H7 (cell line): ENCODE measurements around the gene POLA2. TPM values are rescaled to one million over a fixed set of nuclear protein-coding genes. Genes with fewer than 3 reads are reported as not detected.
A peak's percentile ranks its signal among the peaks of the same experiment; 100 is the strongest.

Experiments used
- DNase-seq: peaks from one replicate; pipeline ENCODE4 v3.0.0; 2012
- H3K27me3 ChIP-seq: 2 replicates; pipeline ENCODE4 v1.6.0; 2011; ENCODE audit warnings: mild to moderate bottlenecking, low read length; ENCODE audit not compliant: control insufficient read depth, insufficient read depth
- H3K36me3 ChIP-seq: replicated peaks from 2 replicates; pipeline ENCODE4 v1.5.1; 2011; ENCODE audit warnings: low read length; ENCODE audit not compliant: control insufficient read depth, insufficient read depth
- H3K4me3 ChIP-seq: 2 replicates; pipeline ENCODE4 v1.5.1; 2011; ENCODE audit warnings: low read depth, mild to moderate bottlenecking, control low read depth, low read length, moderate library complexity; ENCODE audit not compliant: insufficient read depth
- total RNA-seq: library from RNA; depleted of rRNA; stranded (reverse); fragments of >200 nt; shearing (Covaris generic); gene quantifications from 2 replicates; pipeline ENCODE4 v1.2.3, GENCODE V29; 2014

The POLA2 gene
- total RNA-seq, 1 experiment from 2014 or later: 27.6 TPM

GRCh38 chr11:65287601-65288000, 25.8 kb downstream of the POLA2 start:
- Histone ChIP-seq H3K27me3 (no peaks in the 10 kb centered on the region), H3K36me3 (peaks cover 50% of the 10 kb centered on the region), H3K4me3 (no peak overlapping the region)
- no peak for DNase-seq

- Histone ChIP-seq H3K36me3 (peaks cover 55% of the 10 kb centered on the region), H3K4me3 (no peak overlapping the region), H3K27me3 (no peaks in the 10 kb centered on the region)
- DNase-seq: no peak
Measured at GRCh38 chr11:65288706-65289536, 27.2 kb downstream of the POLA2 start.

- DNase-seq: no peak
- Histone ChIP-seq H3K4me3 (no peak overlapping the region), H3K27me3 (no peaks in the 10 kb centered on the region), H3K36me3 (peaks cover 65% of the 10 kb centered on the region)
Measured at GRCh38 chr11:65290448-65291165, 28.8 kb downstream of the POLA2 start.

GRCh38 chr11:65291613-65292012, 29.9 kb downstream of the POLA2 start:
- Histone ChIP-seq H3K27me3 (no peaks in the 10 kb centered on the region), H3K36me3 (peaks cover 67% of the 10 kb centered on the region), H3K4me3 (no peak overlapping the region)
- no peak for DNase-seq

- H3K4me3 ChIP-seq: no peak overlapping the region
- no peaks in the 10 kb centered on the region for H3K27me3 ChIP-seq
- peaks cover 61% of the 10 kb centered on the region for H3K36me3 ChIP-seq
- DNase-seq: no peak
Measured at GRCh38 chr11:65292890-65293289, 31.1 kb downstream of the POLA2 start.

- Histone ChIP-seq H3K4me3 (no peak overlapping the region), H3K36me3 (peaks cover 56% of the 10 kb centered on the region), H3K27me3 (no peaks in the 10 kb centered on the region)
- no peak for DNase-seq
Measured at GRCh38 chr11:65293909-65294381, 32.2 kb downstream of the POLA2 start.

GRCh38 chr11:65295001-65295400, 33.2 kb downstream of the POLA2 start:
- no peaks in the 10 kb centered on the region for H3K27me3 ChIP-seq
- H3K4me3 ChIP-seq: no peak overlapping the region
- DNase-seq: no peak
- peaks cover 51% of the 10 kb centered on the region for H3K36me3 ChIP-seq

GRCh38 chr11:65295571-65296341, 34.0 kb downstream of the POLA2 start:
- DNase-seq: no peak
- no peaks in the 10 kb centered on the region for H3K27me3 ChIP-seq
- H3K36me3 ChIP-seq: peaks cover 45% of the 10 kb centered on the region
- no peak overlapping the region for H3K4me3 ChIP-seq

- H3K36me3 ChIP-seq: peaks cover 39% of the 10 kb centered on the region
- DNase-seq: no peak
- no peak overlapping the region for H3K4me3 ChIP-seq
- H3K27me3 ChIP-seq: no peaks in the 10 kb centered on the region
Measured at GRCh38 chr11:65297026-65297672, 35.4 kb downstream of the POLA2 start.

- Histone ChIP-seq H3K27me3 (no peaks in the 10 kb centered on the region), H3K4me3 (no peak overlapping the region), H3K36me3 (peaks cover 32% of the 10 kb centered on the region)
- no peak for DNase-seq
Measured at GRCh38 chr11:65298131-65298535, 36.4 kb downstream of the POLA2 start.

- Histone ChIP-seq H3K36me3 (peaks cover 30% of the 10 kb centered on the region), H3K27me3 (no peaks in the 10 kb centered on the region), H3K4me3 (no peak overlapping the region)
- DNase-seq: peak; percentile 29
Measured at GRCh38 chr11:65298655-65299179, 37.0 kb downstream of the POLA2 start.

- H3K27me3 ChIP-seq: no peaks in the 10 kb centered on the region
Measured at GRCh38 chr11:65300621-65301275, 39.0 kb downstream of the POLA2 start.

GRCh38 chr11:65301491-65302329, 39.9 kb downstream of the POLA2 start:
- peak; percentile 93 for DNase-seq

More at GRCh38 chr11:65300621-65301275, 39.0 kb downstream of the POLA2 start:
- DNase-seq: no peak
- no peak overlapping the region for H3K4me3 ChIP-seq
- H3K36me3 ChIP-seq: peaks cover 13% of the 10 kb centered on the region

More at GRCh38 chr11:65301491-65302329, 39.9 kb downstream of the POLA2 start:
- Histone ChIP-seq H3K4me3 (no peak overlapping the region), H3K36me3 (peaks cover 8% of the 10 kb centered on the region), H3K27me3 (no peaks in the 10 kb centered on the region)
